Eye (tissue), 1 donor: ENCODE data around the gene GRIK2.

Experiments
- DNase-seq: peaks from one replicate; pipeline ENCODE4 v3.0.0-alpha.2; 2015

The GRIK2 gene

DNA sequence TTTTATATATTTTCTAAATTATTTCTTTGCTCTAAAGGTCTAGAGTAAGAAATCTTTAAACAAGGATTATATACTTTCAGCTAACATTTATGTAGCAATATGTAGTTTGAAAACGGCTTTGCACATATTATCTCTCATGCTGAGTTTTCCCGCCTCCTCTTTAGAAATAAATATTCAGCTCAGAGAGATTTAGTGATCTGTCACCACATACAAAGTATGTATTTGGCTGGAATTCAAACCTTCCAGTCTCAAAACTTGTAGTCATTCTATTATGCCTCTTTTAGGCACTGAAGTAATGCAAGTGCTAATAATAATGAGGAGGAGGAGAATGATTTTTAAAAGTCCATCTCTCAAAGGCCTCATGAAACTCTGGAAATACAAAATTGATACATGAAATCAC lies 525.0 kb downstream of the GRIK2 start:
- DNase-seq = no peak

GRCh38 chr6:101921829-101922450 lies 528.4 kb downstream of the GRIK2 start:
- DNase-seq = no peak

DNA sequence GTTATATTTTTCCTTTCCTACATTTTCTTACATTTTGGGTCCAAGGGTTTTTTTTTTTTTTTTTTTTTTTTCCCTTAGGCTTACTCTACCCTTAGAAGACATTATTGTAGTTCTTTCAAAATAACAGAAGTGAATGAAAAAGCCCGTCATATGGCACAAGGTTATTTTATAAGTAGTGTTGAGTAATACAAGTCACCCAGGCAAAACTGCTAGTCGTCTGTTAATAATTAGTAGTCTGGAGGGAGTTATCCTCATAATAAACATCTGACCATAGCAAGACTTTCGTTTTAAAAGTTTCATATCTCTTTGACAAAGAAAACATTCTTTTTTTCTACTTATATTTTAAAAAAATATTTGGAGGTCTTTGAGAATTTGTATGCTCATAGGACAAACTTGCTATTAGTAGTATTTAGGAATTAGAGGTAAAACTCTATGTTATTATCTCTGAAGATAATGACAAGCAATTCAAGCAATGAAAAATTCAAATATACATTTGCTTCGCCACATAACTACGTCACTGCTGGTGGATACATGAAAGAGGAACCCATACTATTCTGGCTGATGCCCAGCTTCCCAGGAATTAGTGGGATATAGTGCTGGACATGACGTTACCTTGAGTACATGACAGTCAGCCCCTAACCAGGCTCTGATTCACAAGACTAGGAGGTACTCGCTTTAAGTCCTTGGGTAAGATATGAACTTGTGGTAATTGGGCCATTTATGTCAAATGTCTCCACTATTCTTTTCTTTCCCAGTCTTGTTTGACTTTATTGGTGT lies 532.8 kb downstream of the GRIK2 start:
- no peak for DNase-seq

DNA sequence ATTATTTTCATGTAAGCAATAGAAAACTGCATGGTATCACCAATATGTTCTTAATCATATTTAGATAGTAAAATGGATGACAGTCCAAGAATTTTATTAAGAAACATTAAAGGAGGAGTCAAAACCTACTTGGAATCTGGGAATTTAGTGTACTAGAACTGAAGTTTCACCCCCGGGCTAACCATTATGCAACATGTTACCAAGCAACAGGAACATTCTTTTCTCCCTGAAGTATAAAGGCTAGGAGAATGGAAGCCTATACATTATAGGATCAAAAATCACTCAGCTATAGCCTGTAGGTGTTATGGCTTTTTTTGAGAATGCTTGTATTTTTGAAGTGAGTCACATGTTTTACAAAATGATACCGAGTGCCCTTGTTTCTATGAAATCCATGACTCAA lies 538.3 kb downstream of the GRIK2 start:
- no peak for DNase-seq

DNA sequence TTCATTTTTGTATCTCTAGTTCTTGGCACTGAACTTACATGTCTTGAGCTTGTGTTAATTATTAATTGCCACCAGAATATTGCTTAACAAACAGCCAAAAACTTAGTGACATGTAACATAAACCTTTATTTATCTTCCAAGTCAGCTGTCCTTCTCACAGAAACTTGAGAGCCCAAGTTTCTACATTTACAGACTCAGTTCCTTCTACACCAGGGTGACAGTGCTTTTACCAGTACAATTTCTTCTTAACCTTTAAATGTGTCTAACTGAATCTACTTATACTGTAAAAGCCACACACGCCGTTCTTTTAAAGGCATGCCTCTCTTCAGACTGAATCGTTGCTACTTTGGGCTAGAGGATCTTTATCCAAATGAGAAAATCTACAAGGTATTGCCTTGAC lies 539.2 kb downstream of the GRIK2 start:
- DNase-seq = no peak

DNA sequence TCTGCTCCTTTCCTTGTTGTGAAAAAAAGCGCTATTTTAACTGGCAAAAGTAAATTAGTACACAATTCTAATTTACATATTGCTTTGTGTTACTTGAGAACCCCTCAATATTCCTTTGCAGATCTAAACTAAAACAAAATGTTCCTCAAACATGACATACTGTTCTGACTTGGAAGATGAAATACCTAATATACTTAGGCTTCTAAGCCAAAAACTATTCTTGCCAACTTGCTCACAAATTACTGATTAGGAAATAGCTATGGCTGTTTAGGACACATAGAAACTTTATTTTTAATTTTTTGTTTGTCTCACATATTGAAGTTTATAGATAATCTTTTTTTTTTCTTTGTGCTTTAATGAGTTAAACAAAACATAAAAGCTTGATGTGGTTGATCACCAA lies 542.2 kb downstream of the GRIK2 start:
- no peak for DNase-seq

DNA sequence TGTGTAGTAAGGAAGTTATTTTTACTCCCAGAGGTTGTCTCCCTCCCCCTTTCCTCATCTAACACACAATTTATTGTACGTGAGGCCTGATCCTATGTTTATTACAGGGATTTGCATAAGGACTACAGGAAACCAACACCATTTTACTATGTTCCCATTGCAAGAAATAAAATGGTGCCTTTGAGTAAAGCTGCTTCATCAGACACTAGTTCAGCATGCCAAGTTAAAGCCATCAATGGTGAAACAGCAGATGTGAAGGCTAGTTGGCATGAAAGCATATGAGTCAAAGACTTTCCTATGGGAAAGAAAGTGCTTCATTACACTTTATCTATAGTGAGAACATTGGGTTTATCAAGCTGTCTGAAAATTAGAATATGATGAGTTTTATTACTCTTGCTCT lies 543.0 kb downstream of the GRIK2 start:
- no peak for DNase-seq

GRCh38 chr6:101937108-101937507 lies 543.6 kb downstream of the GRIK2 start:
- DNase-seq = peak; percentile 39

- peak; percentile 7 for DNase-seq
These were observed 546.9 kb downstream of the GRIK2 start for GRCh38 chr6:101940391-101940790.

DNA sequence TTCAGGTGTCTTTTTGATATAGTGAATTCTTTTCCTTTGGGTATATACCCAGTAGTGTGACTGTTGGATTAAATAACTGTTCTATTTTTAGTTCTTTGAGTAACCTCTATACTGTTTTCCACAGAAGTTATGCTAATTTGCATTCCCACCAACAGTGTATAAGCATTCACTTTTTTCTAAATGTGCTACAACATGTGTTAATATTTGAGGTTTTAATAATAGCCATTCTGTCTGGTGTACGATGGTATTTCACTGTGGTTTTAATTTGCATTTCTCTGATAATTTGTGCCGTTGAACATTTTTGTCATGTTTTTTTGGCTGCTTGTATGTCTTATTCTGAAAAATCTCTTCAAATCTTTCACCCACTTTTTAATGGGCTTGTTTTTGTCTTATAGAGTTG lies 563.5 kb downstream of the GRIK2 start:
- DNase-seq = no peak

- no peak for DNase-seq
These were observed 567.8 kb downstream of the GRIK2 start for GRCh38 chr6:101961357-101961756.

- no peak for DNase-seq
These were observed 587.4 kb downstream of the GRIK2 start for GRCh38 chr6:101980924-101981323.

DNA sequence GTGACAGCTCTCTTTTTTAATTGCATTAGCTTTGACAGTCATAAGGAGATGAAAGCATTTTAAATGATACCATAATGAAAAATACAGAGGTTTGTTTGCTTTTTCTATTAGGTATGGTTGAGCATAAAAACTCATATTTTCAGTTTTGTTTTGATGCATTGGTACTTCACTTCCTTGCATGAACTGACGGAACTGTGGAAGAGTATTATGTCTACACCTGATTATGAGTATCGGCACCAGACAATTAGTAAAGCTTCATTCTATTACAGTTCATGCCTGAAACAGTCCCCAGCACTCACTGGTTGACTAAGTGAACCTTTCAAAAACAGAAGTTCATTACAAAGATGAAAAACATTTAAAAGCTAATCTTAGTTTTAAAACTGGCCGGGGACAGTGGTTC lies 593.0 kb downstream of the GRIK2 start:
- DNase-seq = no peak

DNA sequence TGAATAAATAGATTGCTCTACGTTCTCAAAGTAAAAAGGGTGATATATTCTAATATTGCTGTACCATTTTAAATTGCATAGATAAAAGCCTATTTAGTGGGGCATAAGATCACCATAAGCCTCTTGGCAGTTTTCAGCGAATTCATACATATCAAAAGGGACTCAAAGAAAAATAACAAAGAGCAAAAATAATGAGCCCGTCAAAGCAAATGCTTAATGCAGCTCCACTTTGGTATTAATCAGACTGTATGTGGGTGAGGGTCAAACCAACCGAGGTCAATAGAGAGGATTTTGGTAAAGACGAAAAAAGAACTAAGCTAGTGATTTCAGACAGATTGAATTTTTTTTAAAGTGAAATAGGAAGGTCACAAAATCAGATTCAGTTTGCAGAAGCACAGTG lies 598.8 kb downstream of the GRIK2 start:
- DNase-seq = no peak

GRCh38 chr6:101994521-101994920 lies 601.0 kb downstream of the GRIK2 start:
- DNase-seq = no peak

GRCh38 chr6:102015431-102015830 lies 621.9 kb downstream of the GRIK2 start:
- no peak for DNase-seq

DNA sequence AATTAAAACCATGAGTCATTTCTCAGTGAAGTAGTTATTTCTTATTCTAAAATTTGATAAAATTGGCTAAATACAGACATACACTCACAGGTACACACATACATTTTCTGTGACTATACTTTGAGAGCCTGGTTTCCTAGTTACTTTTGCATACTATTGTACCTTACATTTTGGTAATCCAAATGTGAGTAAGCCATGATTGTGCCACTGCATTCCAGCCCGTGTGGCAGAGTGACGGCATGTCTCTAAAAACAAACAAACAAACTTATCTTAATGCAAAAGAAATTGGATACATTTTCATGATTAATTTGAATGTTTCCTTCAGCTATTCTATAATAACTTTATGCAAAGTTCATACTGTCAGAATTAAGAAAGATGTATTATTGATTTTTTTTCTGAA lies 628.8 kb downstream of the GRIK2 start:
- no peak for DNase-seq

- no peak for DNase-seq
These were observed 629.3 kb downstream of the GRIK2 start for GRCh38 chr6:102022803-102023202.

GRCh38 chr6:102023977-102024657 lies 630.6 kb downstream of the GRIK2 start:
- DNase-seq = no peak

DNA sequence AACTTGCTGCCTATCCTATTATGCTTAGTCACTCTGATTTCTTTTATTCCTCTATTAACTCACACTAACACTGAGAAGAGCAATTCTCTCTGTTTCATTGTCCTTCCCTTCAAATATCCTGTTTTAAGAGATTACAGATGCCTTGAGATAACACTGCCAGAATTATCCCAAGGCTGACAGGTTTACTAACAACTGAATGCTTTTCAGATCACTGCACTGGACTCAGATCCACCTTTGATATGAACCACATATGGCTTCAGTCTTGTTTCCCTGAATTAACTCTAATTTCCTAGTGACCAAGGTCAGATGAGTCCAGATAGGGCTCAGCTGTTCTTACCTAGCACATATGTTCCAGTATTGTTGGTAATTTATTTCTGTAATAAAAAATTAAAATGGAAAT lies 633.1 kb downstream of the GRIK2 start:
- peak; percentile 35 for DNase-seq

GRCh38 chr6:102028176-102028575 lies 634.7 kb downstream of the GRIK2 start:
- no peak for DNase-seq

DNA sequence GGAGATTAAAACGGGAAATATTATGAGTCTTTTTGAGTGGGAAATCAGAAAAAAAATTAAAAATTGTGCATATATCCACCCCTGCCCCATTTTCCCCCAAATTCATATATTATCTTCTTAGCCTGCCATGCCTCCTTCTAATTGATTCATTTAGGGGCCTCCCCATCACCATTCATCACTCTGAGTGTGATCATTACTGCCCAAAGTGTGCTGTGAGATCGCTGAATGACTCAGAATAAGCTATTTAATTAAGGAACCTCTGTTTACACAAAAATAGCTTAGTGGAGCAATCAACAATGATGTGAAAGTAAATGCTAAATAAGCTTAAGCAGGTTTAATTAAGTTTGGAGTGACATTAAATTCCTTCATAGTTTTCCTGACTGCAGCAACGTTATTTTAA lies 645.5 kb downstream of the GRIK2 start:
- DNase-seq = no peak

GRCh38 chr6:102039441-102039840 lies 645.9 kb downstream of the GRIK2 start:
- DNase-seq = peak; percentile 2

DNA sequence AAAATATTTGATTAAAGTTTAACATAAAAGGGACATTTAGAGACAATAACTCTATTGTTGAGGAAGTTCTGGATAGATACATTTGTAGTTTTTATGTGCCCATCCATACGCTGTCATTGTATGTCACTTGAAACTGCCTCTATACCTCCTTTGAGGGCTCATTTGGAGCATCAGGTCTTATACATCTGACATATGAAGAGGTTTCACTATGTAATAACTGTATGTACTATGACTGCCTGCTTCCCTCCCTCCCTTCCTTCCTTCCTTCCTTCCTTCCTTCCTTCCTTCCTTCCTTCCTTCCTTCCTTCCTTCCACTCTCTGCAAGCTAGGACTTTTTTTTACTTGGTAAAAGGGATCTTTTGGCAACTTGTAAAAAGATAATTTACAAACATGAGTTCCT lies 657.5 kb downstream of the GRIK2 start:
- no peak for DNase-seq
